GM10248 (cell line): ENCODE data around the gene ARHGDIA.

ENCODE experiments used
- CTCF ChIA-PET: fragments of 300-600 bp; sonication (Branson Sonifier 250); formaldehyde crosslinking; extraction: SDS; loops from one replicate; lab custom pipeline; 2021; ENCODE audit warnings: antibody characterized with exemption; lab: Yijun Ruan, JAX
- POLR2A ChIA-PET: fragments of 350-650 bp; sonication (Branson Sonifier 250); formaldehyde crosslinking; extraction: SDS; loops from one replicate; lab custom pipeline; 2020; ENCODE audit warnings: antibody characterized with exemption; lab: Yijun Ruan, JAX
- DNase-seq: peaks from one replicate; pipeline ENCODE4 v3.0.0; 2012; ENCODE audit errors: extremely low spot score
- CTCF ChIP-seq: IDR thresholded peaks from 2 replicates; pipeline ENCODE4 v1.5.1; 2012; ENCODE audit warnings: mild to moderate bottlenecking, low read depth; ENCODE audit errors: extremely low read depth, missing control alignments, control extremely low read depth

Gene ARHGDIA

DNA sequence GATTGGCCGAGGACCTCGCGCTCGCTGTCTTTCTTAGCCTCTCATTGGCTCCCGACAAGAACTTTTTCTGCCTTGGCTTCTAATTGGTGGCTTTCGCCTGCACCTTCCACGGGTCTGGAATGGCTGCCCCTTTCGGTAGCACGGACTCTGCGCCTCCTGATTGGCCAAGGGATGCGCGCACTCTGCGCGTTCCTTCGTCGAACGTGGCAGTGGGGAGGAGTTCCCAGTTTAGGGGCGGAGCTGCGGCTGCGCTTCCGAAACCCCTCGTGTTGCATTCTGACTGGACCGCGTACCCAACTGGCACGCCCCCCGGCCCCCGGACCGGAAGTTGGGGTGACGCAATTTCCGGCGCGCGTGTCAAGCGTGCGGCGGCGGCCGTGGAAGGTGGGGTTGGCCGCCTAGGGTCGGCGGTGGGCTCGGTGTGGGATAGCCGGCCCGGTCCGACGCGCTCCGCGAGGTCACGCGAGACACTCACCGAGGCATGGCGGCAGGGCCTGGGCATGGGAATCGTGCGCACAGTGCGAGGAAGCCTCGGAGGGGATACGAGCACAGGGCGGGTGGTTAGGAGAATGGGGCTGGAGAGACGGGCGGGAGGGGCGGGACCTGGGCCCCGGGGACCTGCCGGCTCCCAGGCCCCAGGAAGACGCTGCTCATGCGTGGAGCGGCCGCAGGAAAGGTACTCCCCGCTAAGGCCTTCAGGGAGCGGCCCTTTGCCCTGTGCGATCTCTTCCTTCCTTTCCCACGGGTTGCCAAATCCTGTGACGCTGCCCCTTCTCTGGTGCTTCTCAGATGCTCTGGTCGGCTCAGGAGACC, 10.2 kb downstream of the ARHGDIA start:
- no peak for TF ChIP-seq CTCF
- CTCF ChIA-PET: interaction anchor here (1.9 kb wide), 1 partner anchor 9 kb away, joined by 8 read pairs; no protein-coding TSS in a partner anchor
- DNase-seq: peak; percentile 99
- POLR2A ChIA-PET: interaction anchor here (0.5 to 3.6 kb wide), 3 partner anchors 9 to 26 kb away, joined by 5 to 21 read pairs (median 6); no protein-coding TSS in a partner anchor

DNA sequence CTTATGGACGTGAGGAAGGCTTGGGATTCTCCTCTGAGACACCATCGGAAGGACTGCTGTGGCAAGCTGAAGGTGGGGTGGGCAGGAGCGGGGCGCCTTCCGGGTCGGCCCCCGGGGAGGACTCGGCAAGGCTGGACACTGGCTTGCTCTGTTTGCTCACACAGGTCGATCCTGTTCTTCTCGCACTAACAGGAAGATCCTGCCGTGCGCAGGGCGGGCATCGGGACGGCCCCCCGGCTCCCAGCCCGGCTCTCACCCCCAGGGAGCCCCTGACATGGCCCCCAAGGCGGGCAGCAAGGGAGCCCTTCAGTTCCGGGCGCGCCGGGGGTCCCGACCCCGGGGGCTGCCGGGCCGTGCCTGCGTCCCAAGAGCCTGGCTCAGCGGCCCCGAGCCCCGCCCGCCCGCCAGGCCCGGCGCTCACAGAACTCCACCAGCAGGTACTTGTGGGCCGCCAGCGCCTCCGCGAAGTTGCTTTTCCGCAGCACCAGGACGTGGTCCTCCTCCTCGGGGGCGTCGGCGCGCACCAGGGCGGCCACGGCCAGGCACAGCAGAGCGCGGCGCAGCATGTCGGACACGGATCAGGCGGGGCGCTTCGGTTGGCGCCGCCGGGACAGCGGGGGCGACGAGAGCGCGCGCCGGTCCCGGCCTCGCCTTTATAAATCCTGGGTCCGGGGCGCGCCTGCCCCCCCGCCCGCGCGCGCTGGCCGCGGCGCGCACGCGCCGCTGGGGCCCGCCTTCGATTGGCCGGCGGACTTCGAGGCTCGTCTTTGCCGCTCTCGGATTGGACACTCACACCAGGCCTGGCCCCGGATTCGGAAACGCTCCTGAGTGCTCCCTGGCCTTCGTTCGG, 11.0 kb downstream of the ARHGDIA start, which contains the start of gene P4HB:
P4HB (minus strand) TSS at position 630 of the 850 bp plus-strand sequence; CDS start at position 566, 64 bp downstream.
- ChIA-PET POLR2A (interaction anchor here (3.6 kb wide), 1 partner anchor 9 kb away, joined by 21 read pairs; no protein-coding TSS in a partner anchor), CTCF (interaction anchor here (1.8 to 1.9 kb wide), 2 partner anchors 9 to 10 kb away, joined by 8 to 9 read pairs; no protein-coding TSS in a partner anchor)
- DNase-seq: no peak
- no peak for TF ChIP-seq CTCF

DNA sequence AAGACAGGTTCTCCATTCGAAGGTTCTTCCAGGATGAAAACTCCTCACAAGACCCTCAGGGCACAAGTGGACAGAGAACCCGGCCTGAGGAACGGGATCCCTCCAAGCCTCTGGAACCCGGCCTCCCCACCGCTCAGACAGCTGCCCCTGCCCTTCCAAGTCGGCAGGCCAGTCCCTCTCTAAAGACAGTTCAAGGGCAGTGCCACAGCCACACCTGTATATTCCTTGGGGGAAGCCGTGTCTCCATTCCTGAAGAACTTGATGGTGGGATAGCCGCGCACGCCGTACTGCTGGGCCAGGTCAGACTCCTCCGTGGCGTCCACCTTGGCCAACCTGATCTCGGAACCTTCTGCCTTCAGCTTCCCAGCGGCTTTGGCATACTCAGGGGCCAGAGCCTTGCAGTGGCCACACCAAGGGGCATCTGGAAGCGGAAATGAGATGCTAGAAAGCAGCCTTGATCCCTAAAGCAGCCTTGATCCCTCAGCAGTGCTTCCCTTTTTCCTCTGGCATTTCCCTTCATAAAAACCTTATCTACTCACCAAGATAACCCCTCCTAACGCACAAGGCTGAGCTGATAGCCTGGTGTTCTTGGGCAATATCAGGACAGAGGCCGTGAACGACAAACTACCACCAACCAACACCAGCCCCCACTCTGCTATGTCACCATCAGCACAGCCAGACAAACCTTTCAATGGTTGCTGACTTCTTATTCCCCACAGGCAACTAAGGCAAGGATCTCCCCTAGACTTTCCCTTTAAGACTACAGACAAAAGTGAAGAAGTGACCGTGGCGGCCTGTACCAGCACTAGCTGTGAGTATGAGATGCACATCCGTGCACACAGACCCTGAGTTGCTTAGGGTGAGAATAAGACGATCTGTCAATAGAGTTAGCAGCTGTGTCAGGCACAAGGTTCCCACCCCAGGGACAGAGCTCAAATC, 11.9 kb downstream of the ARHGDIA start:
- CTCF ChIA-PET: interaction anchor here (1.8 kb wide), 1 partner anchor 10 kb away, joined by 9 read pairs; no protein-coding TSS in a partner anchor
- TF ChIP-seq CTCF: no peak
- no peak for DNase-seq
- POLR2A ChIA-PET: interaction anchor here (3.6 kb wide), 1 partner anchor 10 kb away, joined by 21 read pairs; no protein-coding TSS in a partner anchor

- no peak for DNase-seq
- ChIA-PET CTCF (interaction anchor here (1.8 kb wide), 1 partner anchor 11 kb away, joined by 9 read pairs; no protein-coding TSS in a partner anchor), POLR2A (interaction anchor here (3.6 kb wide), 1 partner anchor 11 kb away, joined by 21 read pairs; no protein-coding TSS in a partner anchor)
- no peak for TF ChIP-seq CTCF
Measured at GRCh38 chr17:81858170-81858966, 12.8 kb downstream of the ARHGDIA start.
